GM12874 (cell line): ENCODE results near the gene SLC9A2.

ENCODE experiments used
- CTCF ChIP-seq: IDR thresholded peaks from 2 replicates; pipeline ENCODE4 v1.5.1; 2011; ENCODE audit warnings: low read depth, mild to moderate bottlenecking, control low read depth, low read length, moderate library complexity; ENCODE audit not compliant: insufficient read depth

The SLC9A2 gene

GRCh38 chr2:102736110-102736409 is 116.7 kb downstream of the SLC9A2 start:
- no peak for TF ChIP-seq CTCF

- no peak for TF ChIP-seq CTCF
These were observed 117.4 kb downstream of the SLC9A2 start for GRCh38 chr2:102736410-102737409.

- no peak for TF ChIP-seq CTCF
These were observed 118.1 kb downstream of the SLC9A2 start for GRCh38 chr2:102737431-102737830.

- no peak for TF ChIP-seq CTCF
These were observed 123.9 kb downstream of the SLC9A2 start for GRCh38 chr2:102743259-102743658.

- no peak for TF ChIP-seq CTCF
These were observed 128.8 kb downstream of the SLC9A2 start for GRCh38 chr2:102748107-102748506.

- no peak for TF ChIP-seq CTCF
These were observed 130.6 kb downstream of the SLC9A2 start for GRCh38 chr2:102749938-102750337.

GRCh38 chr2:102753563-102754159 is 134.3 kb downstream of the SLC9A2 start:
- TF ChIP-seq CTCF = peak; percentile 52; the same call in 1 of the 2 replicates
